GM18907 (cell line): Measurements from ENCODE around the gene PREP.

Source experiments
- ATAC-seq: cut with Tn5 transposase; IDR thresholded peaks from one replicate; pipeline ENCODE4 v1.9.1; 2021; ENCODE audit warnings: mild to moderate bottlenecking, moderate library complexity; ENCODE audit not compliant: unreplicated experiment

Gene PREP

DNA sequence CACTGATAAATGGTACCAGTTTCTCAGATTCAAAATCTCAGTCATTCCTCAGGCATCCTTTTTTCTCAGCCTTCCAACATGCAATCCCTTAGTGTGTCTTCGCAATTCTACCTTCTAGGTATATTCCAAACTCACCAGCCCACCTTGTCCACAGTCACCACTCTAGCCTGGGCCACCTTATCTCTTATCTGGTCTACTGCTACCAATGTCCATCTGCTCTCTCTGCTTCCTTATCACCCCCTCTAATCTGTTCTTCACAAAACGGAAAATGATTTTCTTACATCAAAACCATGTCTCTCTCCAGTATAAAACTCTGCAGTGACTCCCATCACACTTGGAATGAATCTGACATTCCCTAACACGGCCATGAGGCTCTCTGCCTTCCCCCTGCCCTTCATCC, 91.9 kb downstream of the PREP start:
- ATAC-seq, result no peak

DNA sequence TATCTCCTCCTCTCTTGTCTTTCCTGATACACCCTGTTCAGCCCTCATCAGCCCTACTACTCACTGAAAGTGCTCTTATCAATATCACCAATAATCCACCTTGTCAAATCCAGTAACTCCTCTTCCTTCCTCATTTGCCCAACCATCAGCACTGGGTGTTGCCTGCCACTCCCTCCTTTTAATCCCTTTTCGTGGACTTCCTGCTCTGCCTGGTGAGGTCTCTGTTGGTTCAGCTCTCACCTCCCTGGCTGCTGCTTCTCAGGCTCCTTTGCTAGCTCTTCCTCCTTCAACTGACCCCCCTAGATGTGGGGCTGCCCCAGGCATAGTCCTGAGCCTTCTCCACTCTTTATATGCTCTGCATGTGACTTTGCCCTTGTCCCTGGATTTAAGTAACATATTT, 92.5 kb downstream of the PREP start:
- ATAC-seq, result no peak

DNA sequence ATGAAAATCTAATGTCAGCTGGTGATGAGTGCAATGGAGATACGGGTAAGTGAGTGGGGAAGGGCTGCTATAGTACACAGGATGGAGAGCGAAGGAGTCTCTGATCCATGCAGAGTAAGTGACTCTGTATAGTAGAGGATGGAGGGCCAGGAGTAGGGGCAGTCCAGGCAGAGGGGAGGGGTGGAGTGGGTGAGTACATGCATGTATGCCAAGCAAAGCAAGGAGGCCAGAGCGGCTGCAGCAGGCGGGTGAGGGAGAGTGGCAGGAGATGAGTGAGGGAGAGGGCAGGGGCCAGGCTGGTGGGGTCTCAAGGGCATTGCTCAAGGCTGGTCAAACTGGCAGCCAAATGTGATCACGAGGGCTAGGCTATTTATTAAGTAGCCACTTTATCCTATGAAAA, 94.0 kb downstream of the PREP start:
- ATAC-seq, result no peak

DNA sequence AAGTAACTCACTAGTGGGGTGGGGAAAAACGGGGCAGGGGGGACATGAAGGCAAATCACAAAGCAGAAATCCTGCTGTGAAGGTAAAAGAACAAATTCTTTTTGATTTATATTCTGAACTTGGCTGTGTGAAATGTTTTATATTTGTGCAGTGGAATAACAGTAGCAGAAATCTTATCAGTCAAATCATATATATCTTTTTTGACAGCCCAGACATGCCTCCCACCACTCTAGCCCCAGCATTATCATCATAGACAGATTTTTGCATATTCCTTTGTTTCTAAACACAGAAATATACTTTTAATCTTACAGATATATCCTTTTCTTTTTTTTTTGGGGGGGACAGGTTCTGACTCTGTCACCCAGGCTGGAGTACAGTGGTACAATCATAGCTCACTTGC, 97.4 kb downstream of the PREP start:
- no peak for ATAC-seq

DNA sequence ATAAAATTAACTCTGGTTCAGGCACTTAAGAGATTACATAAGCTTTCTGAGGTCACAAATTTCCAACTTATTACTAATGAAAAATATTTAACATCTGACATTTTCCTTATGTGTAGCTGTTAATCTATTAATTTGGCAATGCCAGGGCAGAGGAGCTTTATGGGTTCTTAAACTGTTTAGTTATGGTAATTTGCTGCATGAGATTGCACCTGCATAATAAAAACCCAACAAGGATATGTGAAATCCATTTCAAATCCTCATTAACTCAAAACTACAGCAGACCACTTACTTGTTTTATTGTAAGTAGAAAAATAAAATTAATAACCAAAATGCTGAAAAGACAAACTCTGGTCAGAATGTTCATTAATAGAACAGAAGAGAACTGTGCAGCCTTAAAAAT, 98.1 kb downstream of the PREP start:
- no peak for ATAC-seq

DNA sequence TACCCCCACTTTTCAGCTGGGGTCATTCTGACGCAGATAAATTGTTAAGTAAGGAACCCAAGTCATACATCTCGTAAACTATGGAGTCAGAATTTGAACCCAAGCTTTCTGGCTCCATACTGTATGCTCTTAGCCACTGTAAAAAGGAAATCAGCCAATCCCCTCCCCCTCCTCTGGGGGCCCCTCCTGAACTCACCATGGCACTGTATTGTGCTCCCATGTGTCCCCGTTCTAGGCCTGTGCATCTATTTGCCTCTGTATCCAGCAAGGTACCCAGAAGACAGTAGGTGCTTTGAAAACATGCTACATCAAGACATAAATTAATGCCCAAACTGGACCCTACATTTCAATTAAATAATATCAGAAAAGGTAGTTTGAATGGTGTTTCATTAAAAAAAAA, 98.5 kb downstream of the PREP start:
- ATAC-seq, result no peak

DNA sequence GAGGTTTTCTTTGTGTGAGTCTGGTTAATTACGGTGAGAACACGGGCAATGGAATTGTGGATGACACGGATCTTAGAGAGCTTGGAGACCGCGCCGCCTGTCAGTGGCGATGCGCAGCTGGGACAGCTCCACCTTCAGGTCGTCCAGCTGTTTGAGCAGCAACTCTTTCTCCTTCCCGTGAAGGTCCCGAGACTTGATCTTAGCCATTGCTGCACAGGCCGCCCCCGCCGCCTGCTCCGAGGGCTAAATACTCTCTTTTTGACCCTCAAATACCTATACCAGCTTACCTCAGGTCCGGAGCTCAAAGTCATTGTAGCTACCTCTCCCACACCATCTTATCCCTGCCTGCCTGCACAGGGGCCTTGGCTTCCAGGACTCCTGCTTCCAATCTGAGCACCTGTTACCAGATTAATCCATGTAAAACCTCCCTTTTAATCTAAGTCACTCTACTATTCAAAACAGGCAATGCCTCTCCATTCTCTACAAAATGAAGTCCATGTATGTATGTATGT, 100.2 kb downstream of the PREP start:
- no peak for ATAC-seq

DNA sequence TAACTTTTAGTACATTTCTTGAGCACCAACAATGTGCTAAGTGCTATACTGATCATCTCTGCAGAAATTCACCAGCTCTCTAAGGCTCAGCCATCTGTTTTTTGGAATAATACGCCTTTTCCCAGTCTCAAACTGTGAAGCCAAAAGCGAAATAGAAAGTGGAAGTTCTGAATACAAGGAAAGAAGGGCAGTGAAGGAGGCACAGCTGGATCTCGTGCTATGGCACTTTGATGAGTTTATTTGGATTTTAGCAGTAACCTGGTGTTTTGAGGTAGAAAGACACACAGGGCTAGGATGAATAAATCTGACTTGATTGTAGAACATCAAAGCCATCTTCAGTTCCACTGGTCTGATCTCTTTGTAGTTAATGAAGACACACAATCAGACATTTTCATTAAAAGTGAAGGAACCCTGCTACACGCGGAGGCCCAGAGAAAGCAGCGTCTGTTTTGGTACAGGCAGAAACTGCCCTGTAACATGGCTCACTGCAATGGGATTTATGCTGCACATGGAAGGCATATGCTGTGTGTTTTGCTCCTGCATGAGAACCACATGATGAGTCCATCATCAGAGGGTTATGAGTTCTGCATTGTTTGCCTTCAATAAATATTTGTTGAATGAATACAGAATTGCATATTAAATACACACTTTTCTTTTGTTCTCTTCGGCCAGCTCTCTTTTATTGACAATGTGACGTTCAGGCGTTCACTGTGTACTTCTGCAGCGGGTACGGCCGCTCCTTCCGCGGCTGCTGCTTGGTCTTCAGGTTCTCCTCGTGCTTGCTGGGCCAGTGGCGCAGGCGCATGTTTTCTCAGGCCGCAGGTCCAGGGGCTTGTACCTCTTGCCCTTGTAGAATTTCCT, 100.9 kb downstream of the PREP start:
- ATAC-seq, result no peak

DNA sequence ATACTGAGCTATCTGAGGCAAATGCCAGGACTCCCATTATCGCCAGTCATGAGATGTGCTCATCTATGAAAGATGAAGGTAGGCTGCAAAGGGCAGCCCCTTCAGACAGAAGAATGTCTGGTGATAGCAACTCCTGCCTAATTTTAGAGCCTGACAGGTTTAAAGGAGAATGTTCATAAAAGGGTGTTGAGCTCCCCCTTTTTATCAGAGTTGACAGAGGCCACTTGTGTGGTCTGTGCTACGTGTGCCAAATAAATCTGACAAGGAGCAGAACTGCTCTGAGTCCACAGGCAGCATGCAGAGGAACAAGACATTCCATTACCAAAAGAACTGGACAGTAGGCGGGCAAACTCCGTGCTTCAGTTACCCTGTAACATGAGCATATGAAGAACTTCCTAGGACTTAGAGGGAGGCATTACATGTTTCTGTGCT, 101.8 kb downstream of the PREP start:
- no peak for ATAC-seq

DNA sequence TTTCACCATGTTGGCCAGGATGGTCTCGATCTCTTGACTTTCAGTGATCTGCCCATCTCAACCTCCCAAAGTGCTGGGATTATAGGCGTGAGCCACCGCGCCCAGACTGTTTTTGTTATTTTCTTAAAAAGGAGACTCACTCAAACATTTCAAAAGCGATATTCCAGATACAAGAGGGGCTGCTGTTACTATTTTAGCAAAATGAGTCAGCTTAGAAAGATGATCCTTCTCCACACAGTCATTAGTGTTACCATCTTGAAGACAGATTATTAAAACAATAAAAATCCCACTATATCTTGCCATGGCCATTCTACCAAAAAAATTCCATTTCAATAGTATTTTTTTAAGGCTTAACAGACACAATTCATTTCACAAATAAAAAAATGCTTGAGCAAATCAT, 102.8 kb downstream of the PREP start:
- ATAC-seq, result no peak

DNA sequence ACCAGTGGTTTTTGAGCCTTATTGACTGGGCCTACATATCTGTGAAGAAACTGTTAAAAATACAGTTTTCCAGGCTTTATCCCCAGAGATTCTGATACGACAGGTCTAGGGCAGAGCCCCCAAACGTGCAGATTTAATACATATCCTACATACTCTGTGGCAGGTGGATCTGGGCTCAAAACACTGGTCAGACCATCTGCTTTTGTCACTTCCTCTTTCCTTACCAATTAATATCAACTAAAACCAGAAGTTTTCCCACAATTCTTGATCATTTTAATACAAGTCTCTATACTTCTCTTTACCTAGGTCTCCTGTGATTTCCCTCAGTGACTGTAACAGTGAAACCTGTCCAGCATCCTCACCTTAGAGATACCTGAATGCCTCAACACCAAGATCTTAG, 108.8 kb downstream of the PREP start:
- ATAC-seq, result no peak

DNA sequence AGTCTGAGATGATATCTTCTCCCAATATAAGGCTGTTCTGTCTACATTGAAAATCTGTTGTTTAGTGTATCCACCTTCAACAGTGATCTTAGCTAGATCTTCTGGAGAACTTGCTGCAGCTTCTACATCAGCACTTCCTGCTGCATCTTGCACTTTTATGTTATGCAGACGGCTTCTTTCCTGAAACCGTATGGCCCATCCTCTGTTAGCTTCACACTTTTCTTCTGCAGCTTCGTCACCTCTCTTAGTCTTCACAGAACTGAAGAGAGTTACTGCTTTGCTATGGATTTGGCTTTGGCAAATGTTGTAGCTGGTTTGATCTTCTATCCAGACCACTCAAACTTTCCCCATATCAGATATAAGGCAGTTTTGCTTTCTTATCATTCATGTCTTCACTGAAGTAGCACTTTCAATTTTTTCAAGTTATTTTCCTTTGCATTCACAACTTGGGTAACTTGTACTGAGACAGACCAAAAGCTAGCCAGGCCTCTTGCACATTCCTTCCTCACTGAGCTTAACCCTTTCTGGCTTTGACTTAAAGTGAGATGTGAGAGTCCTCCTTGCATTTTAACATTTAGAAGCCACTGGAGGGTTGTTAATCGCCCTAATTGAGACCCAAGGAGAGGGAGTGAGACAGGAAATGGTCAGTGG, 110.1 kb downstream of the PREP start:
- no peak for ATAC-seq

DNA sequence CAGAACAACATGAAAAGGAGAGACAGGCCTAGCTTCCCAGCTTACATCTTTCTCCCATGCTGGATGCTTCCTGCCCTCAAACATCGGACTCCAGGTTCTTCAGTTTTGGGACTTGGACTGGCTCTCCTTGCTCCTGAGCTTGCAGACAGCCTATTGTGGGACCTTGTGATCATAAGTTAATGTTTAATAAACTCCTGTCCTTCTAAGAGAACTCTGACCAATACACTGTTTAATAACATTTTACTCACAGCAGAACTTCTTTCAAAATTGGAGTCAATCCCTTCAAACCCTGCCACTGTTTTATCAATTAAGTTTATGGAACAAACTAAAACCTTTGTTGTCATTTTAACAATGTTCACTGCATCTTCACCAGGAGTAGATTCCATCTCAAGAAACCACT, 111.4 kb downstream of the PREP start:
- ATAC-seq, result no peak

DNA sequence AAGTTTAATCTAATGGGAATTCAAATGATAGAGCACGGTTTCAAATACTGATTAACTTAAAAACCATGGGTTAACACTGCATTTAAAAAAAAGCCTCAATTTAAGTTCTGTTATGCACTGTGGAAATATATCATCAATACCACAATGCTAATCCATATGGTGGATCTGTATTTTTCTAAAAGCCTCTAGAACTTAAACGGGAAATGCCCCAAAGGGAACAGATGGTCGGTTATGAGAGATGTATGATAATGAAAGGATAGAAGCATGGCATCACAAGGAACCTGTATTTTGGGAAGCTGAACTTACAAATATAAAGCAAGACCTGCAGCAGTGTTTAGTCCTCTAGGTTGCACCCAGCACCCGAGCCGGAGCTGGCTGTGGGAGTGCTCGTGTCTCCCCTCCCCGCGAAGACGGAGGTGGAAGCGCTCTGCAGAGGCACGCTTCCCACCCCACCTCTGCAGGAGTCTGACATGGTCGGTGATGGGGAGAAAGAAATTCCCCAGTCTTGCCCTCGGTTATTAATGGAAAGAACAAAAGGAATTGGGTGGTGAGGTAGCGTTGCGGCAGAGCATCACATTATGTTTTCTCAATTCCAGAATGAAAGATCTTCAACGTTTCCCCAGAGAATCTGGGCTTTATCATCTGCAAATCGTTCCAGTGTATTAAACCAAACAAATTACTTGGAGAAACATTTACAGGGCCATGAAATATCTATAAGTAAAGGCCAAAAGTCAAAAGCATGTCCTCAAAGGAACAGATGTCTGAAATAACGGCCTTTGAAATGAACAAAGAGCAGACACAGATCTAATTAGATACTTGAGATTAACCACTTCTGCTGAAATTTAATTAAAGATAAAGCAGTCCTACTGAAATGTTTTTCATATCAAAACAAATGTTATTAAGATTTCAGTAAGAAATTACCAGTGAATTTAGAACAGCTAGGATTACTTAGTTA, 120.0 kb downstream of the PREP start:
- ATAC-seq, result no peak

DNA sequence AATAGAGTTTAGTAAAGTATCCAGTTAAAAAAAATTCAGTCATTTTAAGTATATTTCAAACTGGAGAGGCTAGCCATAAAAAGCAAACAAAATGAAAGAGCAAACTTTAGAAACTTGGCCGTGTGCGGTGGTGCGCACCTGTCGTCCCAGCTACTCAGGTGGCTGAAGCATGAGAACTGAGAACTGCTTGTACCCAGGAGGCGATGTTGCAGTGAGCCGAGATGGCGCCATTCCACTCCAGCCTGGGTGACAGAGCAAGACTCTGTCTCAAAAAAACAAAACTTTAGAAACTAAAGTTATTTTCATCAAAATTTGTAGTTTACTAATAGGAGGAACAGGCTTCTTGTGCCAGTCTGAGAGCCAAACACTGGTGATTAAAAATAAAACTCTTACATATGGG, 122.8 kb downstream of the PREP start:
- no peak for ATAC-seq

DNA sequence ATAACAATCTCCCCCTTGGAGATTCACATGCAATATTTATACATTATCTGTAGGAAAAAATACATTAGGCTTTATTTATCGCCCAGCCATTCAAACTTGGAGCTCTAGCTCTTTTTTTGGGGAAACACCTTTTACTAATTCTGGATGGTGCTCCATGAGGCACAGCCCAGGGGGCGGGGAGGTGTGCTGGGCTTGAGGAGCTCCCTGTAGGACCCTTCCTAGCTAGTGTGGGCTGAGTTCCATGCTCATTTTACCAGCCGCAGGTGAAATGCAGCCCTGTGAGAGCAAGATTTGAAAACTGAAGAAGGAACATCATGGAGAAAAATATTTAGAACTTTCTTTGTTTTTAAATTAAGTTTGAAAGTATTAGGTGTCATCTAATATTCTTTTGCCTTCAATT, 123.4 kb downstream of the PREP start:
- ATAC-seq, result no peak

DNA sequence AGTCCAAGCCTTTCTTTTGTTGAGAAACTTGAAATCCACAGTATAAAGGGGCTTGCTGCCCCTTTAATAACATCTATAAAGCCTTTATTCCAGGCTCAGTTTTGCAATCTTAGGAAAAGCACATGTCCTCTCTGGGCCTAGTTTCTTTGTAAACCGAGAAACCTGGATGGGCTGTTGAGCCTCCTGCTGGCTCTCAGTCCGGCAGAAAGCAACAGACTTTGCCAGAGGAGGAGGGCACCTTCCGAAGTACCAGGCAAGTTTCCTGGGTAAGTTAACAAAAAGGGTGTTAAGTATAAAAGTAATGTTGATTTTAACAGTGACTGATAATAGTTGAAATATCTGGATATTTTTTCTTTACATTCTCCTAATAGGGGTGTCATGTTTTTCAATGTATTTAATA, 124.1 kb downstream of the PREP start:
- no peak for ATAC-seq

DNA sequence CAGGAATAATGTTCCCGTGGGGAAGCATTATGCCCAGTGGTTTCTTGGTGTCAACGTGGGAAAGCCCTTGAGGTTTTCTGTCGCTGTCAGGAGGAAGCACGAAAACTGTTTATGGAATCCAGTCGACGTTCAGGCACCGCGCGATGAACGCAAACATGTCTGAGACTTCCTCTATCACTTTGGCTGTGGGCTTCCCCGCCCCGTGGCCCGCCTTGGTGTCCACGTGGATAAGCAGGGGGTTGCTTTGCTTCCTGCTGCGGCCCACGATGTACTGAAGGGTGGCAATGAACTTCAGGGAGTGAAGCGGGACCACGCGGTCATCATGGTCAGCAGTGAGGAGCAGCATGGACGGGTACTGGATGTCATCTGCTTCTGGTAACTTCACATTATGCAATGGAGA, 124.8 kb downstream of the PREP start:
- ATAC-seq, result no peak

DNA sequence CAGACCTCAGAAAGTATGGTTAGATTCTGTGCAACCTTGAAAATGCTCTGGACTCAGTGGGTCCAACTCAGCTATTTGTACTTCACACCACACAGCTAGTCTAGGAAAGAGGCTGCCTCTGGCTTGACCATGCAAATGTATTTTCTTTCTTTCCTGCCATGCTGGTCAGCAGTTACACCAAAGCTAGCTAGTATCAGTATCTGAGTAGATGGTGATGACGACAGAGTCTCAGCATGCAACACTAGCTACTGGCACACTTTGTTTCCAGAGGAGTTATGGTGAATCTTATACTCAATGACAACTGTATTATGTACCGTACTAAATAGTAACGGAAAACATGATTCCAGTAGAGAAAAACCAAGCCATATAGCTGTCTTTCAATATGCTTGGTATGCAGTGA, 126.5 kb downstream of the PREP start:
- no peak for ATAC-seq

DNA sequence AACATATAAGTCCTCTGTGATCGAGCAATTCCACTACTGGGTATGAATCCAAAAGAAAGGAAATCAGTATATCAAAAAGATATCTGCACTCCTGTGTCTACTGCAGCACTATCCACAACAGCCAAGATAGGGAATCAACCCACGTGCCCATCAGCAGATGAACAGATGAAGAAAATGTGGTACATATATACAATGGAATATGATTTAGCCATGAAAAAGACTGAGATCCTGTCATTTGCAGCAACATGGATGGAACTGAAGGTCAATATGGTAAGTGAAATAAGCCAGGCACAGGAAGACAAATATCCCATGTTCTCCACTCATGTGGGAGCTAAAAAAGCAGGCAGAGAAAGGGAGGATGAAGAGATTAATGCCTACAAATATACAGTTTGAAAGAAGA, 127.3 kb downstream of the PREP start:
- no peak for ATAC-seq

DNA sequence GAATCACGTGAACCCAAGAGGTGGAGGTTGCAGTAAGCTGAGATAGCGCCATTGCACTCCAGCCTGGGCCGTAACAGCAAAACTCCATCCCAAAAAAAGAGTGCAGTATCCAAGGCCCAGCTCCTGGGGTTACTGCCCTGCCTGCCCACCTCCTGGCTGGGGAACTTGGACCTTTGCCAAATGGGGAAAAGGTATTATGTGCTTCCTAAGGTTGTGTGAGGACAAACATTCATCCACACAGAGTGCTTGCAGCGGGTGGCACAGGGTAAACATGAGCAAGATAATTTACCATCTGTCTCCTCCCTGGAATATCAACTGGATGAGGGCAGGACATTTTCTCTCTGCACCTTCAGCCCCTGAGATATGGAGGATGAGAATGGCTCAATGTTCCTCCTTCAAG, 128.2 kb downstream of the PREP start:
- no peak for ATAC-seq
